ENCODE results near the gene WDR1. TPM values are rescaled to one million over a fixed set of nuclear protein-coding genes. Genes with fewer than 3 reads are reported as not detected.

WDR1 gene
- total RNA-seq, 4 donors from 2014 or later = 122 to 238 (median 213) TPM

DNA sequence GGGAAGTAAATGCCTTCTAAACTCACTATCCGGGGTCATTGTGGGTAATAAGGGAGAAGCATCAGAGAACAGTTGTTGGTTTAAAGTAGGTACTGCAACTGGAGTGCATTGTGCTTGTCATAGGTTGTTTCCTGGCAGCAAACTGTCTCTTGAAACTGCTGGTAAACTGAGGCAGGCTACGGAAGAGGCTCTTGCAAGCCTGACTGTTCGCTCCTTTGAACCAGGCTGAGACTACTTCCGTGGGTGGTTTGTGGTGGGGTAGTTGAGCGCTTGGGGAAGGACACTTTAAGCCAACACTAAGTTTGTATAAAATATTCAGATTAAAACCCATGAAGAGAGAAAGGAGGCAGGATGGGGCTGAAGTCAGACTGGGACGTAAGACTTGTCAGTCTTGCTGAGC, 45.2 kb upstream of the WDR1 start:
- TF ChIP-seq CTCF (IDR thresholded peaks at IDR 0.05) (no peak), POLR2A (IDR thresholded peaks at IDR 0.05) (no peak)
- Histone ChIP-seq H3K27me3 (no peaks in the 10 kb centered on the region), H3K4me3 (replicated peaks in 1 of 3) (no peak overlapping the region), H3K36me3 (no peaks in the 10 kb centered on the region), H3K4me1 (peaks cover 13 to 17% of the 10 kb centered on the region in 2 donors), H3K27ac (no peak overlapping the region), H3K9me3 (no peaks in the 10 kb centered on the region)
- intact Hi-C loops (cut with DNase I) = no loop called here
- 88 to 95% methylated on average over 6 of the region's 6 CpGs for WGBS, 2 donors
- no peak for DNase-seq

- peak; percentile 40 to 44 for DNase-seq
- intact Hi-C loops (cut with DNase I) = no loop called here
- WGBS, 2 donors = 29 to 31% methylated on average over 2 to 3 of the region's 3 CpGs
- no peaks in the 10 kb centered on the region for H3K27me3 ChIP-seq
- H3K4me1 ChIP-seq = peaks cover 13 to 17% of the 10 kb centered on the region in 2 donors
- TF ChIP-seq POLR2A (IDR thresholded peaks at IDR 0.05) (no peak), CTCF (IDR thresholded peaks at IDR 0.05) (no peak)
- H3K27ac ChIP-seq = no peak overlapping the region
- no peaks in the 10 kb centered on the region for H3K36me3 ChIP-seq
- no peaks in the 10 kb centered on the region for H3K9me3 ChIP-seq
- H3K4me3 ChIP-seq (replicated peaks in 1 of 3) = no peak overlapping the region
These were observed 44.5 kb upstream of the WDR1 start for GRCh38 chr4:10161146-10161545.

- Histone ChIP-seq H3K4me1 (peaks cover 13 to 17% of the 10 kb centered on the region in 2 donors), H3K27ac (no peak overlapping the region), H3K27me3 (no peaks in the 10 kb centered on the region), H3K4me3 (replicated peaks in 1 of 3) (no peak overlapping the region), H3K9me3 (no peaks in the 10 kb centered on the region), H3K36me3 (no peaks in the 10 kb centered on the region)
- 65 to 66% methylated on average over 7 of the region's 7 CpGs for WGBS, 2 donors
- peak in 3 of 6 experiments; percentile 13 to 36 (median 31) for TF ChIP-seq CTCF (IDR thresholded peaks at IDR 0.05)
- TF ChIP-seq POLR2A (IDR thresholded peaks at IDR 0.05) = no peak
- intact Hi-C loops (cut with DNase I) = no loop called here
- DNase-seq = no peak
These were observed 43.8 kb upstream of the WDR1 start for GRCh38 chr4:10160281-10160856.

DNA sequence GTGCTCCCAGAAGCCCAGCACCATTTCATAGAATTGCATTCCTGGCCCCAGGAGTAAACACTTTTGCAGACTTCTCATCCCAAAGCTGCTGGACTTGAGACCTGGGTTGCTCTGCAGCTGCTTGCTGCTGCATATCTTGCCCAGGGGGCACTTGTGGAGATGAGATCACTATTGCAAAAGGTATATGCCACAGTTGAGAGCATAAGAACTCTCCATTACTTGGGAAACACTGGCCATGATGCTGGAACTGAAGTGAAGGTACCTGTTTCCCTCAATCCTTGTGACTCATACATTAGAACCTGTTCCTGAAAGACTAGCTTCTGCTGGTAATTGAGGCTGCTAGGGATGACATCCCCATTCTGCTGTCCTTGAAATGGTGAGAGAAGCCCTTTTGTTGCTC, 43.1 kb upstream of the WDR1 start:
- intact Hi-C loops (cut with DNase I) = loop anchor here (5.0 kb wide), 1 partner anchor 388 kb away; no protein-coding TSS in a partner anchor
- Histone ChIP-seq H3K27me3 (no peaks in the 10 kb centered on the region), H3K27ac (no peak overlapping the region), H3K36me3 (no peaks in the 10 kb centered on the region), H3K9me3 (no peaks in the 10 kb centered on the region), H3K4me3 (replicated peaks in 1 of 3) (no peak overlapping the region), H3K4me1 (peaks cover 13 to 17% of the 10 kb centered on the region in 2 donors)
- TF ChIP-seq POLR2A (IDR thresholded peaks at IDR 0.05) (no peak), CTCF (IDR thresholded peaks at IDR 0.05) (no peak)
- no peak for DNase-seq

GRCh38 chr4:10158333-10158942, 41.8 kb upstream of the WDR1 start:
- WGBS, 2 donors = 68 to 71% methylated on average over 9 of the region's 9 CpGs
- TF ChIP-seq POLR2A (IDR thresholded peaks at IDR 0.05) (no peak), CTCF (IDR thresholded peaks at IDR 0.05) (no peak)
- DNase-seq = no peak
- intact Hi-C loops (cut with DNase I) = loop anchor here (5.0 kb wide), 1 partner anchor 389 kb away; no protein-coding TSS in a partner anchor
- H3K4me3 ChIP-seq (replicated peaks in 1 of 3) = no peak overlapping the region
- peaks cover 16 to 17% of the 10 kb centered on the region in 2 donors for H3K4me1 ChIP-seq
- no peaks in the 10 kb centered on the region for H3K36me3 ChIP-seq
- H3K9me3 ChIP-seq = no peaks in the 10 kb centered on the region
- no peaks in the 10 kb centered on the region for H3K27me3 ChIP-seq
- H3K27ac ChIP-seq = no peak overlapping the region

Data from thyroid gland (tissue), 4 donors.